Myocyte (in vitro differentiated cells): ENCODE data around the gene MPG. TPM values are rescaled to one million over a fixed set of nuclear protein-coding genes. Genes with fewer than 3 reads are reported as not detected.

ENCODE experiments used
- DNase-seq: peaks from one replicate; pipeline ENCODE4 v3.0.0-alpha.2; 2012; ENCODE audit warnings: low read depth
- total RNA-seq: library from RNA; depleted of rRNA; stranded (reverse); fragments of >200 nt; gene quantifications from 2 replicates; pipeline ENCODE4 v1.2.3, GENCODE V29; 2014

The MPG gene
- total RNA-seq, 1 donor from 2014 or later: 168 TPM

- DNase-seq: no peak
These were observed 11.5 kb upstream of the MPG start for GRCh38 chr16:66309-67182.

GRCh38 chr16:67183-67791 lies 10.7 kb upstream of the MPG start:
- no peak for DNase-seq

- peak; percentile 91 for DNase-seq
These were observed 9.9 kb upstream of the MPG start for GRCh38 chr16:67884-68789.

- no peak for DNase-seq
These were observed 8.8 kb upstream of the MPG start for GRCh38 chr16:69181-69580.

- no peak for DNase-seq
These were observed 6.8 kb upstream of the MPG start for GRCh38 chr16:71210-71539.

GRCh38 chr16:71540-72401 lies 6.3 kb upstream of the MPG start:
- DNase-seq: peak; percentile 80

- peak; percentile 67 for DNase-seq
These were observed 5.2 kb upstream of the MPG start, which contains the start of gene RHBDF1 for GRCh38 chr16:72561-73548. Gene RHBDF1 (minus strand): TSS chr16:72631. CDS start chr16:65015, 7,616 bp downstream.

- no peak for DNase-seq
These were observed 3.8 kb upstream of the MPG start for GRCh38 chr16:74051-74746.

- DNase-seq: no peak
These were observed 3.2 kb upstream of the MPG start for GRCh38 chr16:74747-75334.

GRCh38 chr16:75580-76501 lies 2.2 kb upstream of the MPG start:
- DNase-seq: peak; percentile 79

- peak; percentile 92 for DNase-seq
These were observed 1.3 kb upstream of the MPG start for GRCh38 chr16:76535-77272.

- DNase-seq: peak; percentile 42
These were observed 685 bp upstream of the MPG start for GRCh38 chr16:77273-77806.

- peak; percentile 39 for DNase-seq
These were observed 572 bp downstream of the MPG start for GRCh38 chr16:78444-79150.

GRCh38 chr16:79151-80054 lies 1.4 kb downstream of the MPG start:
- peak; percentile 75 for DNase-seq
